NOMO-1 (cell line): Measurements from ENCODE around the gene SPO11.

Source experiments
- DNase-seq, 2 experiments: peaks; one replicate each; lab custom pipeline; 2025; ENCODE audit not compliant: unreplicated experiment in 2 of 2; lab: John Stamatoyannopoulos, UW

SPO11 gene

DNA sequence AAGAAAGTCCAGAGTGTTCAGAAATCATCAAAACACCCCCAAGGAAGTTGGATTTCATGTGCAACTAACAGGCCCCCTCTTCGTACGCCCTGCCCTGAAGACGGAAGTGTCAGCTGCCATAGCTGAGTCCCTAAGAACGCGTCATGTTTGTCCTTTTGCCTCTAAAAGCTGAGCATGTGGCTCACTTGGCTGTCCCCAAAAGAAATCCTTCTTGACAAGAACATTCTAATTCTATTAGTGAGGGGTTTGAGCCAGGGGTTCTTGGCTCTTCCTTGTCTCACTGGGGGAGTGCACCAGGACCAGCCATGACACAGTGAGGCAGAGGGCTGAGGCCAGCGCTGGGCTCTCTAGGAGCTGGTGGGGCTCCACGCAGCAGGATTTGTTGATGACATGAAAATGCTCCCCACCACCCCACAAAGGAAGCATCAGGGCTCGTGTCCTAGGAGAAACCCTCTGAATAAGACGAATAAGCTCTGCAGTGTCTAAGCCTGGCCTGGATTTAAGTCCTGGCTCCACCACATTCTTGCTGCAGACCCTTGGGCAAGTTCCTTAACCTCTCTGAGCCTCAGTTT lies 20.0 kb upstream of the SPO11 start:
- DNase-seq: no peak

DNA sequence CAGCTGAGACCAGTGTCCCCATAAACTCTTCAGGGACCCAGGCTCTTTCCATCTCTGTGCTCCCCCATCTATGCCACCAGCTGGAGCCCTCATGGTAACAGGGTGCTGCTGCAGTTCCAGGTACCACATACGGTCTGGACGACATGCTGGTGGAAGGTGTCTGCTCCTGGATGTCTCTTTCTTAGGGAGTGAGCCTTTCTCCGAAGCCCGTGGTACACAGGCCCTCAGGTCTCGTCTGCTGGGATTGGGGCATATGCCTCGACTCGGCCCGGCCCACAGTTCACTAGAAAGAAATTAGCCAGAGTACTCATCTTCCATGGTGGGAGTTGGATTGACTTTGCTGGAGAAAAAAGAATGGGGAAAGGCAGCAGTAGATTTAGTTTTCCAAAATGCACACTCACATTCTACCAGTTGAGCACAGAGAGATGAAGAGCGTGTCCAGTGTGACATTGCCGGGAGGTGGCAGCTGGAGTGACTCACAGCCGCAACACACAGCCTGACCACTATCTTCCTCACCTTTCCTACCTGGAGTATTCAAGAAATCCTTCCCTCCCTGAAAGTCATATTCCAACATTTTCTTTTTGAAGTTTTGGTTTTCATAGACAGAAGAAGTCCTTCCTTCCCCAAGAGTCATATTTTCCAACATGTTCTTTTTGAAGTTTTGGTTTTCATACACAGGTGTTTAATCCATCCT lies 18.6 kb upstream of the SPO11 start:
- no peak for DNase-seq

DNA sequence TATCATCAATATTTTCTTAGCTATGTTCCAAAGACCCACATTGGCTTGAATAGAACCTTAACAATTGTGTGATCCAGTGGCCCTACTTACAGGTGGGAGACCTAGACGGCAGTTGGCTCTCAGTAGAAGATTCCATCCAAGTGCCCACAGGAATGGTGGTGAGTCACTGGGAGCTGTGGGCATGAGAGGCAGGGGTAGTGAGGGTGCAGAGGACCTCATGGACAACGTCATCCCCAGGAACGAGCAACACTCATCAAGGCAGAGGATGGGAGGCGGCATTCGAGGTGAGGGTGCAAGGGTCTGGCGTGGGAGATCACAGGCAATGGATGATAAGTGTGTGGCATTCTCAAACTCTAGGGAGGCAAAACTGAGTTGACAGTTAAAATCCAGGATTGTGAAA lies 17.5 kb upstream of the SPO11 start:
- no peak for DNase-seq

DNA sequence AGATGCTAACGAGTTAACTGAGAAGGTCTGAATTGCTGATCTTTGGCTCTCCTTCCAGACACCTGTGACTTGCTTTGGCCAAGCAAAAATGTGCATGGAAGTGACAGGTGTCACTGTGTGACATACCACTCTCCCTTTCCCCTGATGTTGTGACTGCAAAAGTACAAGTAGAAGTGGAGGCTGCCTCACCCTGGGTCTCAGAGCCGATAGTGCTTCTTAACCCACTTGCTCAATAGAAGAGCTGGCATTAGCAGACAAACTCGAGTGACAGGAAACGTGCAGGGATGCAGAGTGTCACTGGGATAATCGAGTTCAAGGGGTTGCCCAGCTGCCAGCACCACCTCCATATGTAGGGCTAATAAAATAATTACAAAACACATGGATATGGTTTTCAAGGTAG lies 16.4 kb upstream of the SPO11 start:
- DNase-seq: no peak

DNA sequence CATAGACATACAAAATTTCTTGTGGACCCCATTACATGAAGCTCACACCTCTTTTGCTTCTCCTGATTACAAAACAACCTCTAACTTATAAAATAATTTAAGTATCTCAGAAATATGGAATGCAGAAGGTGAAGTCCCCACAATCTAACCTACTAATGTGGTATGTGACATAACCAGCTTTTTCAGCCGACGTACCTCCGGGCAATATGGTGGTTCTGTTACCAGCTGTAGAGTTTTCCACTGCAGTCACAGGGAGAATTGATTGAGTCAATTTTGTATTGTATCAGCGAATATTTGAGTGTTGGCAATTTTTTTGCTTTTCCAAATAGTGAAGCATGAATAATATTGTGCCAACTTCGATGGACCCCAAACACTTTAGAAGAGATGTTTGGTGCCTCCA lies 15.7 kb upstream of the SPO11 start:
- no peak for DNase-seq

DNA sequence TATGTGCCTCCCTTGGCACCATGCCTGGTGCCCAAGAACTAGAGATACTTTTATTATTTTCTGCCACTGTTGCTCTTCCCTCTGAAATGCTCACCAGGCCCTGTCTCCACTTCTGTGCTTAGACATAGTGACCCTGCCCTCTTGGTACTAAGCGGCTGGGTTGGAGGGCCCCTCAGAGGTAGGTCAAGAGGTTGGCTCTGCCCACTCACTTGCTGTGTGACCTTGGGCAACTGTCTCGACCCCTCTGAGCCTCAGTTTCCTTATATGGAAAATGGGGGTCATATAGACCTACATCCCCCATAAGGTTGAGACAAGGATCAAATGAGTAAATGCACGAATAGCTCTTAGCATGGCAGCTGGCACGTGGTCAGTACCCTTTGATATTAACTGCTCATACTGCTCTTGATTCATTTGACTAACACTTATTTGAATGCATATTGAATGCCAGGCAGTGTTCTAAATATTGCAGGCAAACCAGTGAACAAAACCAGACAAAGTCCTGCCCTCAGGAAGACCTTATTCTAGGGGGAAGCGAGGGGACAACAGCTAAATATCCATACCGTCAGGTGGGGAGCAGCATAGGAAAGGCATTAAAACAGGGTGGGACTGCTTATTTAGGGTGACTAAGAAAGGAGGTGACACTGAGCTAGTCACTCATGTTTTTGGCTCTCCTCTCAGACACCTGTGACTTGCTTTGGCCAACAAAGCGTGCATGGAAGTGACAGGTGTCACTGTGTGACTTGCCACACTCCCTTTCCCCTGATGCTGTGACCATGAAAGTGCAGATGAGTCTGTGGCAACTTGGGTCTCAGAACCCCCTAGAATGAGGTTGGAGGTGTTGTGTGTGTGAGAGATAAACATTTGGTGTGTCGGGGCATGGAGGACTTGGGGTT lies 14.3 kb upstream of the SPO11 start:
- no peak for DNase-seq

DNA sequence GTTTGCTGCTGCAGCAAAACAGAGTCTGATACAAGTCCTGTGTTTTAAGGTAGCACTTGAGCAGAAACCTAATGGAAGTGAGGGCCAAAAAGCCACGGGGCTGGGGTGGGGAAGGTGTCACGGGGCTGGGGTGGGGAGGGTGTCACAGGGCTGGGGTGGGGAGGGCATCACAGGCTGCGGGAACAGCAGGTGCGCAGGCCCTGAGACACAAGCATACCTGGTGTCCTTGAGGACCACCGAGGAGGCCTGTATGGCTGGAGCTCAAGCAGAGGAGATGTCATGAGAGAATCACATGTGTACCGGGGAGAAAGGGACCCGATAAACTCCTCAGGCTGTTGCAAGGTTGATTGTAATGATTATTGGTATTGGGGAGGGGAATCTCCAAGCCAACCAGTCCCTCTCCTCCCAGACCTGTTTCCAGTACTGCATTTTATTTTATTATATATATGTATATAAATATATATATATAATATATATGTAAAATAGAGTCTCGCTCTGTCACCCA lies 13.6 kb upstream of the SPO11 start:
- DNase-seq: no peak

DNA sequence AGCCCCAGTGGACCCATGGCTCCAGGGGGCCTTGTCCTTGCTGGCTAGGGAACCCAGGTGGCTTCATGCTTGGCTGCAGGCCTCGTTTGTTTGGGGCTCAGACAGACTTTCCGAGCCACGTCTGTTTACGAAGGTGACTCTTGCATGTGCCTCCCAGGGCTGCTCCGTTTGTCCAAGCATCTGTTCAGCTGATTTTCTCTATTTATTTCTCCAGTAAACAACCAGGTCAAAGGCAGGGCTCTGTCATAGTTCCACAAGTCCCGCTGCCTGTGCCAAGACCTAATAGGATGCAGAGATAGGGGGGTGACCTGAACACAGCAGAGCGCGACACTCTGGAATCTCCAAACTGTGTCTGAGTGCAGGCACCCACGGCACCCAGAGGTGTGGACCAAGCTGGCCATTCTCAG lies 12.8 kb upstream of the SPO11 start:
- DNase-seq: no peak

DNA sequence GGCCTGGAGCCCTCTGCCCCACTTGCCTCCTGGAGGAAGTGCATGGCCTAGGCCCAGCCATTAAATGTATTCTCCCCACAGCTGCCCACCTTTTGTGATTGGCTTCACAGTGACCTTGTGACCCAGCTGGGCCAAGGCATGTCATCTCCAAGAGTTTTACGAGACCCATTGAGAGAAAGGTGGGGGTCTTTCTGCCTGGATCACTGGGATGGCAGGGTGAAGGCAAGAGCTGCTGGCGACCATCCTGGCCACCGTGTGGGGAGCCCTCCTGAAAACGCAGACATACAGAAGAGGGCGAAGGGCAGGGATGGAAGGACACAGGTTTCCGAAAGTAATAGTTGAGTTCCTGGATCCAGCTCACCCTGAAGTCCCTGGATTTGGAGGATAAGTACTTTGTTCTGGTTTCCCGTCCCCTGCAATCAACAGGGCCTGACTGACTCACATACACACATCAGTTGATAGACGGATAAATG lies 12.3 kb upstream of the SPO11 start:
- DNase-seq: no peak

DNA sequence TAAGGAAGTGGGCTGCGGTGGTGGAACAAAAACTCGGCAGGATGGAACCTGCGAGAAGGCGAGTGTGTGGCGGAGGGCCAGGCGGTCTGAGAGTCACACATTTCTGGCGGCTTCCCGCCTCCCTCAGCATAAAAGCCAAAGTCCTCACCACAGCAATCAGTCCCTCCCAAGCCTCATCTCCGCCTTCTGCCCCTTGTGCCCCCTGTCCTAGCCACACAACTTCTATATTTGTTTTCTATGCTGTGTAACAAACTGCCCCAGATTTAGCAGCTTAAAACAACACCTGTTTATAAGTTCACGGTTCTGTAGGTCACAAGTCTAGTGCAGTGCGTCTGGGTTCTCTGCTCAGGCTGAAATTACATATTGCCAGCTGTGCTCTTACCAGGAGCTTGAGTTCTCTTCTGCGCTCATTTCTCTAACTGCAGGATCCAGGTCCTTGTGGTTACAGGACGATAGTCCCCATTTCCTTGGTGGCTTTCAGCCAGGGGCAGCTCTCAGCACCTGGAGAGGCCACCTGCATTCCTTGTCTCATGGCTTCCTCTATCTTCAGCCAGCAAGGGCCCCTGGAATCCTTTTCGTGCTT lies 11.7 kb upstream of the SPO11 start:
- no peak for DNase-seq

DNA sequence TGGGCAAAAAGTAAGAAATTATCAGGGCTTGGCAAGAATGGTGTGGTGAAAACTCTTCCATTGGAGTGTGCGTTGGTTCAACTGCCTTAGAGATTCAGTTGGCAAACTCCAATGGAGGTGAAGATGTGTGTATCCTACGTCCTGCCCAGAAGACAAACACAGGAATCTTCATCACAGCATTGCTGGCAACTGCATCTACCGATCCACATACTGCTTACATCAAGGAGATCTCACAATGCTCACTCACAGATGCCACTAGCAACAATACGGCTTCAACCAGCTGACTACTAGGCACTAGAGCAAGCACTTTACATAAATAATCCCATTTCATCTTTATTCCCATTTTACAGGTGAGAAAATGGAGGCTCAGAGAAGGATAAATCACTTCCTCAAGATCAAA lies 10.0 kb upstream of the SPO11 start:
- no peak for DNase-seq

DNA sequence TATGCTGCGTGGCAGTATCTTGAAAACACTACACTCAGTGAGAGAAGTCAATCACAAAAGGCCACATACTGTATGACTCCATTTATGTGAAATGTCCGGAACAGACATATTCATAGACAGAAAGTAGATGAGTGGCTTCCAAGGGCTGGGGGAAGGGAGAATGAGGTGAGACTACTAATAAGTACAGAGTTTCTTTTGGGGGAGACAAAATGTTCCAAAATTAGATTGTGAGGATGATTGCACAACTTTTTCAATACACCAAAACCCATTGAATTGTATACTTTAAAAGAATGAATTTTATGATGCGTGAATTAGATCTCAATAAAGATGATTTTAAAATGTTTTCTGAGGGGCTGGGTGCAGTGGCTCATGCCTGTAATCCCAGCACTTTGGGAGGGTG lies 9.2 kb upstream of the SPO11 start:
- no peak for DNase-seq

DNA sequence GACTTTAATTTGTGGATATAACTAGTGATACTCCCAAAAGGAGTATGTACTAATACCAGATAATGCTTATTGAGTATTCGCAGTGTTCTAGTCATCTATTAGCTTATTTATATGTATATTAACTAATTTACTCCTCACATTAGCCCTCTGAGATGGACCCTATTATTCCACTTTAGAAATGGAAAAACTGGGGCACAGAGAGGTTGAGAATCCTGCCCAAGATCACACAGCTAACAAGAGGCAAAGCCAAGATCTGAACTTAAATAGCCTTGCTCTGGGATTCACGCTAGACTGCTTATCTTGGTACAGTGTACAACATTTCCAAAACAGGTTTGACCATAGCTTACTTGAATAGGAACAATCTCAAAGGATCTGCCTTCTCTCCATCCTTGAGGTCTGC lies 8.5 kb upstream of the SPO11 start:
- no peak for DNase-seq

DNA sequence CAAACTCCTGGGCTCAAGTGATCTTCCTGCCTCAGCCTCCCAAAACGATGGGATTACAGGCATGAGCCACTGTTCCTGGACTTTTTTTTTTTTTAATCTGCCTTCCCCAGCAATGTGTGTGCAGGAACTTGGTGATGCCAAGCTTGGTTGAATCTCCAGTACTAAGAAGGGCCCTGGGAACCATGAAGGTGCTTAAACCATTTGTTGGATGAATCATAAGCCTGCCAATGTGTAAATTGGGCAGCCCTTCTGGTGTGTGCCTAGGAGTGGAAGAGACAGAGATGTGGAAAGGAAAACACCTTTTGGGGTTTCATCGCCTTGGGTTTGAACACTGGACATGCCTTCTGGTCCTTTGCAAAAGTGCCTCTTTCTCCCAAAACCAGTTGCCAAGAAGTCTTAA lies 7.1 kb upstream of the SPO11 start:
- no peak for DNase-seq

DNA sequence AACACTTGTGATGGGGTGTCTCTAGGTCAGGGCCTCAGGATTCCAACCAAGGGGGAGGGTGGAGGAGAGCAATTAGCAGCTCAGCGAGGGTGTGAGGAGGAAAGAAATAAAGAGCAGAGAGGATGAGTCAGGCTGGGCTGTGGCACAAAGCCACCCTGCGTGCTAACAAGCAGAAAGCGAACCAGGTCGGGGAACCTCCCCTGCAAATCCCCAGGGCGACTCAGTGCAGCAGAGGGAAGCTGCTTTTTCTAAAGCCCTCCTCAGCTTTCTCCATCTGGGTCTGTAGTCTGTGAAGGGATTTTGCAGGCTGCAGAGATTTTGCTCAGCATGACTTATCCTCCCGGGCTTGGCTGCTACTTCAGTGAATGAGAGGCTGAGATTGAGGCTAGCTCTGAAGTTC lies 6.6 kb upstream of the SPO11 start:
- peak; percentile 19 to 43 for DNase-seq

DNA sequence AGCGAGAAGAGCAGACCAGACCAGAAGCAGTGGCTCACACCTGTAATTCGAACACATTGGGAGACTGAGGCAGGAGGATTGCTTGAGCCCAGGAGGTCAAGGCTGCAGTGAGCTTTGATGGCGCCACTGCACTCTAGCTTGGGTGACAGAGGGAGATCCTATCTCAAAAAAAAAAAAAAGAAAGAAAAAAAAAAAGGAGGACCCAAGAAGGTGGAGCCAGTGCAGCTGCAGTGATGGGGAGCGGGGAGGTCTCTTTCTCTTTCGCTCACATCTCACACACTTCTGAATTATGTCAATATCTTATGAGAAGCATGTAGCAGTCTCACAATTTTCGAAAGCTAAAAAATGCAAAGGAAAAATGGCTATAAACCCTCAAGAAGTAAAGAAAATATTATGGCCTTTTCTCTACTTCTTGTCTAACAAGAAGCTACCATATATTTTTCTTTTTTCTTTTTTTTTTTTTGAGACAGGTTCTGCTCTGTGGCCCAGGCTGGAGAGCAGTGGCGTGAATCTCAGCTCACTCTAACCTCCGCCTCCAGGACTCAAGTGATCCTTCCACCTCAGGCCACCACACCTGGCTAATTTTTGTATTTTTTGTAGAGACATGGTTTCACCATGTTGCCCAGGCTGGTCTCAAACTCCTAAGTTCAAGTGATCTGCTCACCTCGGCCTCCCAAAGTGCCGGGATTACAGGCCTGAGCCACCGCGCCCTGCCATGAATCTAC lies 3.8 kb upstream of the SPO11 start:
- no peak for DNase-seq

DNA sequence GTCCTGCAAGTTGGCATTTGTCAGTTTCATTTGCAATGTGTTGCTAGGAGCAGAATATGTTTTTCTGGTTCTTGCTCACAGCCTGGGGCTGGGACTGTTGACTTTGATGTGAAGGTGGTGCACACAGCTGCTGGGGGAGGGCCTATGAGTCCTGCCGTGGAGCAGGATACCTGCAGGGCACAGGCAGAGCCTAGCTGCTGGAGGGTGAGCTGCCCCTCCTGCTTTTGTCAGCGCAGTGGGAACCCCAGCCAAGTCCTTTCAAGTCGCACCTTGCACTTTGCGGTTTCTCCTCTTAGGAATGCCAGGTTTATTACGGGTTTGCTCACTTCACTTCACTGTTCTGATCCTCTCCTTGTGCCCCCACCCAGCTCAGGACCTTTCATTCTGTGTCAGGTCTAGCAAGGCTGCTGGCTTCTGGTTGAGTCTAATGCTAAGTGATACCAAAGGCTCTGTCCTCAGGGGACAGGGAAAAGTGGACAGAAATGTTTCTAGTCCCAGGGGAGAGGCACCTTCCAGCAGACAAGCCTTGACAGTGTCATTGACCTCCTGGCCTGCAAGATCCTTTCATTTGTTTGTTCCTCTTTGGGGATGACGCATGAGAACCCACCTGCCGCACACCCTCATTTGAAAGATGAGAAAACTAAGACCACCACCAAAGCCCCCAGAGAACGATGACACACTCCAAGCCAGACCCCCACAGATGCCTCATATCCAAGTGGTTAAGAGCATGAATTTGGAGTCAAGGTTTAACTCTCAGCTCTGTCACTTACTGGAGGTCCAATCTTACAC lies 2.7 kb upstream of the SPO11 start:
- DNase-seq: no peak

DNA sequence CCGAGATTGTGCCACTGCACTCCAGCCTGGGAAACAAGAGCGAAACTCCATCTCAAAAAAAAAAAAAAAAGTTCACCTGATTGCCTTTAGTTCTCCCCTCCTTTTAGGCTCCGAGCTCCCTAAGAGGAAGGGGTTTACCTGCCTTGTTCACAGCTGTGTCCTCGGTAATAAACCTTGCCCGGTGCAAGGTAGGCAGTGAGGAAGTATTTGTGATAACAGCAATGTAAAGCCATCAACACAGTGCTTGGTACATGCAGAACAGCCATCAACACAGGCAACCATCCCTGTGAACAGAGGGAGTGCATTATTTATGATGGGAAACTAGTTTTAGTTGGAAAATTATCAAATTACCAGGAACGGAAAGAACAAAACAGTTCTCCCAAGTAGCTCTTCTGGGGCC lies 1.8 kb upstream of the SPO11 start:
- DNase-seq: no peak

DNA sequence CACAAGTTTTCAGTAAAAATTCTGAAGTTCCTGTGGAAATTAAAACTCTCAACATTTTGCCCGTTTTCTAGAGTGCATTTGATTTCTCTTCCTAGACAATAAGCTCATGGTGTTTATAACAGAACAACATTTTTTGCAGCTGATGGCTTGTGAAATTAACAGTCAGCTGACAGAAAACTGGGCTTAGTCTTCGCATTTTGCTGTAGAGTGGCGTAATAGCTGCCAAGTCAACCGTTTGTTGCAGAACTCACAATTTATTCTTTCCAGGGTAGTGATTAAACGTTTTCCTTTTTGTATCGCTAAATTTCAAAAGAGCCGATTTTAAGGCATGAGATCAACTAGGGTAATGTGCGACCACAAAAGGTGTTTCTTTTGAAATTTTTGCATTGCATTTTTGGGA lies 1.4 kb downstream of the SPO11 start:
- peak; percentile 61 to 87 for DNase-seq
